Karpas-422 (cell line): Measurements from ENCODE around the gene NUDT16L1. TPM values are rescaled to one million over a fixed set of nuclear protein-coding genes. Genes with fewer than 3 reads are reported as not detected.
A peak's percentile ranks its signal among the peaks of the same experiment; 100 is the strongest.

Experiments
- DNase-seq: peaks from one replicate; pipeline ENCODE4 v3.0.0-alpha.2; 2015
- H2AFZ ChIP-seq: fragments of 200-600 bp; sonication (generic); 2 replicates; pipeline ENCODE4 v1.6.1; 2014; ENCODE audit warnings: antibody characterized with exemption, low read length, mixed read lengths
- H3K27ac ChIP-seq: fragments of 200-600 bp; sonication (generic); 2 replicates; pipeline ENCODE4 v1.5.1; 2014; ENCODE audit warnings: mild to moderate bottlenecking, low read length, moderate library complexity
- H3K27me3 ChIP-seq: fragments of 200-600 bp; sonication (generic); 2 replicates; pipeline ENCODE4 v1.6.1; 2014; ENCODE audit warnings: low read length, mixed read lengths
- H3K36me3 ChIP-seq: fragments of 200-600 bp; sonication (generic); 2 replicates; pipeline ENCODE4 v1.6.1; 2014; ENCODE audit warnings: low read length, mixed read lengths; ENCODE audit not compliant: insufficient read depth
- H3K4me1 ChIP-seq: fragments of 200-600 bp; sonication (generic); 2 replicates; pipeline ENCODE4 v1.6.1; 2014; ENCODE audit warnings: mild to moderate bottlenecking, low read length, mixed read lengths
- H3K4me2 ChIP-seq: fragments of 200-600 bp; sonication (generic); 2 replicates; pipeline ENCODE4 v1.6.1; 2014; ENCODE audit warnings: low read length, low read depth, mild to moderate bottlenecking; ENCODE audit not compliant: poor library complexity, severe bottlenecking
- H3K4me3 ChIP-seq: fragments of 200-600 bp; sonication (generic); 2 replicates; pipeline ENCODE4 v1.5.1; 2014; ENCODE audit warnings: mild to moderate bottlenecking, antibody characterized with exemption, low read length, mixed read lengths
- H3K79me2 ChIP-seq: fragments of 200-600 bp; sonication (generic); 2 replicates; pipeline ENCODE4 v1.6.1; 2014; ENCODE audit warnings: mild to moderate bottlenecking, low read length, mixed read lengths
- H3K9ac ChIP-seq: fragments of 200-600 bp; sonication (generic); 2 replicates; pipeline ENCODE4 v1.6.0; 2014; ENCODE audit warnings: low read length
- H3K9me2 ChIP-seq: fragments of 200-600 bp; sonication (generic), shearing (Covaris generic); replicated peaks from 2 replicates; pipeline ENCODE4 v1.6.0; 2014; ENCODE audit warnings: mild to moderate bottlenecking, low read length, moderate library complexity; ENCODE audit not compliant: insufficient read depth
- H3K9me3 ChIP-seq: fragments of 300-700, 200-600 bp; sonication (generic); 2 replicates; pipeline ENCODE4 v1.6.1; 2014; ENCODE audit warnings: low read length, mixed read lengths
- H4K20me1 ChIP-seq: fragments of 200-600 bp; sonication (generic); 2 replicates; pipeline ENCODE4 v1.6.1; 2014; ENCODE audit warnings: mild to moderate bottlenecking, antibody characterized with exemption, low read length, low read depth; ENCODE audit not compliant: insufficient read depth
- total RNA-seq: library from RNA; depleted of rRNA; stranded (reverse); fragments of >200 nt; shearing (Covaris generic); gene quantifications from 2 replicates; pipeline ENCODE4 v1.2.3, GENCODE V29; 2014; ENCODE audit warnings: low replicate concordance

NUDT16L1 gene
- total RNA-seq, 1 experiment from 2014 or later = 24.0 TPM

DNA sequence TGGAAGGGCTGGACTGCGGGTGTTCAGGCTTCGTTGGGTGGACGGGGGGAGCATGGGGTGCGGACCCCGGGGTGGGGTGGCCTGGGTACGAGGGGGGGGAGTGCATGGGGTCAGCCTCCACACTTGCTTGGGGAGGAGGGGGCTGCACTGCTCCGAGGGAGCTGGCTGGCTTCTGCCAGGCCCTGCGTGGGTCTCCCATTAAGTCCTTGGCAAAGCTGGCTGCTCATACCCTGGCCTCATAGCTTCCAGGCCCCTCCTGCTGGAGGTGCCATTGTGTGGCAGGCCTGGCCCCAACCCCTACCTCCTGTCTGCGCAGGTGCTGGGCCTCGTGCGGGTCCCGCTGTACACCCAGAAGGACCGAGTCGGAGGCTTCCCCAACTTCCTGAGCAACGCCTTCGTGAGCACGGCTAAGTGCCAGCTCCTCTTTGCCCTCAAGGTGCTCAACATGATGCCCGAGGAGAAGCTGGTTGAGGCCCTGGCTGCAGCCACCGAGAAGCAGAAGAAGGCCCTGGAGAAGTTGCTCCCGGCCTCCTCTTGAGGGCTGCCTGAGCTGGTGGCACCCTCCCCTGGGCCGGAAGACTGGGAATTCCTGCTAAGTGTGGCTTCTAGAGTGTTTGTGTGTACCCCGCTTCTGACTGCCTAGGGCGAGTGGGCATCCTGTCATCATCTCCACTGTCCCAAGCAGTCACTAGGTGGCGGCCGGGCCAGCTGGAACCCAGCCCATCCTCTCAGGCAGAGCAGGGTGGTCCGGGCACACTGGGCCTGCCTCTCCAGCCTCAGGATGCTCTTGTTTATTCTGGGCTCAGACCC, 1.5 kb downstream of the NUDT16L1 start:
- Histone ChIP-seq H3K4me1 (peaks cover 33% of the 10 kb centered on the region), H2AFZ (no peak overlapping the region), H3K36me3 (no peaks in the 10 kb centered on the region; the same call in none of the 2 replicates), H3K4me3 (peak overlapping the region; percentile 100), H3K9me2 (no peaks in the 10 kb centered on the region), H3K79me2 (peaks cover 19% of the 10 kb centered on the region), H4K20me1 (peaks cover 9% of the 10 kb centered on the region), H3K27ac (peak overlapping the region; percentile 70; the same call in 1 of the 2 replicates), H3K4me2 (peak overlapping the region; percentile 88), H3K27me3 (no peaks in the 10 kb centered on the region), H3K9me3 (no peaks in the 10 kb centered on the region), H3K9ac (peak overlapping the region; percentile 99)
- no peak for DNase-seq

DNA sequence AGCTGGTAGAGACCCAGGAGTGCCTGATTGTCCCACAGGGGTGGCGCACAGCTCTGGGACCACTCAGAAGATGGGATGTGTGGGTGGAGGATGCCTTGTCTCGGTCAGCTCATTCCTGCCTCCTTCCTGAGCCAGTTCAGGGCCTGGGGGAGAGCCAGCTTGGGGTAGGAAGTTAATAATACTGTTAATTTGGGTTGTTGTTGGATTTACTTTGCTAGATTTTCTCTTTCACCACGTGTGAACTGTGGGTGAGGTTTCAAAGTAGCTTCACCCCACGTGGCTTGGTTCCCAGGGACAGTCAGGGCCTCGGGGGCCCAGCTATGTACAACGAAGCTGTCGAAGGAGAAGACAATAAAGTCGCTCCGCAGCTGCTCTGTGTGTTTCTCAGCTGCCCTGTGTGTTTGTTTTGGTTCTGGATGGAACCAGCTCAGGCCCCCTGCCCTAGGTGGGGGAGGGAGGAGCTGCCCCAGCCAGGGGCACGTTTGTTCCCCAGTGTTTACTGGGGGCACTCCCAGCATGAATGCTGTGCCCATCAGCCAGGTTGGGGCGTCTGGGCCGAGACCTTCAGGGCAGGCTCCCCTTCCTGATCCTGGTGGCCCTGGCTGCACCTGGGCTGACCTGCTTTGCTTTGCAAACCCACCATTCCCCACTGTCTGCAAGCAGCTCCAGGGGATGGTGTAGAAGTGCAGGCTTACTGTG, 2.3 kb downstream of the NUDT16L1 start:
- Histone ChIP-seq H4K20me1 (peaks cover 9% of the 10 kb centered on the region), H3K4me1 (peaks cover 33% of the 10 kb centered on the region), H3K27me3 (no peaks in the 10 kb centered on the region), H3K4me2 (peak overlapping the region; percentile 88), H3K9me3 (no peaks in the 10 kb centered on the region), H3K79me2 (peaks cover 19% of the 10 kb centered on the region), H3K9ac (peak overlapping the region; percentile 99), H3K4me3 (peak overlapping the region; percentile 100; the same call in 1 of the 2 replicates), H3K36me3 (no peaks in the 10 kb centered on the region; the same call in none of the 2 replicates), H3K27ac (peak overlapping the region; percentile 62), H3K9me2 (no peaks in the 10 kb centered on the region), H2AFZ (no peak overlapping the region)
- no peak for DNase-seq

DNA sequence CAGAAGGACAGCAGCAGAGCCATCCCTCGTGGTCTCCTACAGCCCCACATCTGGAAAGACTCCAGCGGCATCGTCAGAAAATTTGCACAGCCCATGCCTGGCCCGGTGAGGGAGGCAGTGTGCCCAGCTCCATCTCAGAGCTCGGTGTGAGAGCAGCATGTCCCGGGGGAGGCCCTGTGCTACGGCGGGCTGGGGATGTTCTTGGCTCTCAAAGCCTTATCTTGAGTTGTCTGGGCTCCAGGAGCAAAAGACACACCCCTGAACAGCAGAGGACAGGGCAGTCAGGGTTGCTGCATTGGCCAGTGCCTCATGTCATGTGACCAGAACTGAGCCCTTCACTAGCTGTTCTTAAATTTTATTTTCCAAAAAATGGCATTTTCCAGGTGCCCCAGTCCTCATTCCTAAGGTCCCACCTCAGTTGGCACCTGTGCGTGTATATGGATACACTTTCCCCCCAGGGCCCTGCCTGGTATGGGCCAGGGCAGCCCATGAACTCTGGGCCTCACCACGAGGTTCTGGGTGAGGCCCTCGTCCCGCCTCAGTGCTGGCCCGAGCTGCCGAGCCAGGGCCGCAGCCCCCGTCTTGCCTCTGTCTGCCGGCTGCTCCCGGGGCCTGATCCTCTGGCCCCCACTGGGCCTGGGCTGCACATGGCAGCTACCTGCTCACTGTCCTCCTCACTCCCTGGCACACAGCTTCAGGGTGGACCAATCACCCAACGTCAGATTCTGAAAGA, 3.0 kb downstream of the NUDT16L1 start:
- no peaks in the 10 kb centered on the region; the same call in none of the 2 replicates for H3K36me3 ChIP-seq
- H2AFZ ChIP-seq = no peak overlapping the region
- peak overlapping the region; percentile 88 for H3K4me2 ChIP-seq
- no peaks in the 10 kb centered on the region for H3K9me2 ChIP-seq
- H3K9ac ChIP-seq = peak overlapping the region; percentile 99
- H3K9me3 ChIP-seq = no peaks in the 10 kb centered on the region
- peaks cover 33% of the 10 kb centered on the region for H3K4me1 ChIP-seq
- peaks cover 9% of the 10 kb centered on the region for H4K20me1 ChIP-seq
- peak overlapping the region; percentile 2; the same call in 1 of the 2 replicates for H3K4me3 ChIP-seq
- DNase-seq = peak; percentile 57
- H3K27ac ChIP-seq = peak overlapping the region; percentile 62
- H3K79me2 ChIP-seq = peaks cover 19% of the 10 kb centered on the region
- H3K27me3 ChIP-seq = no peaks in the 10 kb centered on the region

DNA sequence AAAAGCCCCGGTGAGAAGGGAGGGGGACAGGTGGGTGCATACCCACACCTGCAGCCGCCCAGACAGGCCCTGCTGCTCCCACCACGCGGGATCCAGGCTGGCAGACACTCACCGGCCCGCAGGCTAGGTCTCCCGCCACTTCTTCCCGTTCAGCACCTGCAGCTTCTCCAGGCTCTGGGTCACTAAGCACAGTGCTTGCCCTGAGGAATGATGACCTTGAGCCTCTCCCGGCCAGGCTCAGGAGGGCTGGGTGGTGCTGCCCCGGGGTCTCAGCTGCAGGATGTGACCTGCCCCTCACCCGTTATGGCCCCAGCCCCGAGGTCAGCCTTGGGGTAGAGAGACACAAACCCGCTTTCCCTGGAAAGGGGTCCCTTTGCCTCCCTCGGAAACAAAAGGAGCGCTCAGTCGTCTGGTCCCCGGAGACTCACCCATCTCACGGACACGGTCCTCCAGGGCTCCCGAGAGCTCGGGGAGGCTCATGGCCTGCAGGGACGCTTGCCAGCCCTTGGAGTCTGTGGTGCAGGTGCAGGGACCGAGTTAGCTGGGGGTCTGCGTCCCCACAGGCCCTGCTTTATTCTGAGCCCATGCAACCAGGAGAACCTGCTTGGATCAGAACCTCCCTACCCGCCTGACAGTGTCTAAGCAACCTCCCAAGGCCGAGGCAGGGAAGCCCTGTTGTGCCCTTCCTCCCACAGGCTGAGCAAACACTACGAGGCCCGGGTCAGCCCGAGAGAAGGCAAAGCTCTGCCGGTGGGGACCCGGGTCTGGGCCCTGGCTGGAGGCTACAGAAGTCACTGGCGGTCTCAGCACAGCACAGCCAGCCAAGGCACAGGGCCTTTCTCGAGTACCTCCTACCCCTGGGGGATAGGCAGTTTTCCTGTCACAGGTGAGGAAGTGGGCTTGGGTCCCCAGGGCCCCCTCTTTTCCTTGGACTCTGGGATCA, 3.8 kb downstream of the NUDT16L1 start:
- H3K9me2 ChIP-seq = no peaks in the 10 kb centered on the region
- H3K4me1 ChIP-seq = peaks cover 33% of the 10 kb centered on the region
- H2AFZ ChIP-seq = no peak overlapping the region
- no peaks in the 10 kb centered on the region for H3K27me3 ChIP-seq
- peak overlapping the region; percentile 62; the same call in 1 of the 2 replicates for H3K27ac ChIP-seq
- H4K20me1 ChIP-seq = peaks cover 9% of the 10 kb centered on the region
- no peak for DNase-seq
- H3K9me3 ChIP-seq = no peaks in the 10 kb centered on the region
- H3K4me2 ChIP-seq = no peak overlapping the region
- peaks cover under 1% of the 10 kb centered on the region for H3K36me3 ChIP-seq
- no peak overlapping the region for H3K4me3 ChIP-seq
- 0 out of 2 replicates have a peak overlapping the region, but pooled peaks have one; percentile 99 for H3K9ac ChIP-seq
- peaks cover 19% of the 10 kb centered on the region for H3K79me2 ChIP-seq

DNA sequence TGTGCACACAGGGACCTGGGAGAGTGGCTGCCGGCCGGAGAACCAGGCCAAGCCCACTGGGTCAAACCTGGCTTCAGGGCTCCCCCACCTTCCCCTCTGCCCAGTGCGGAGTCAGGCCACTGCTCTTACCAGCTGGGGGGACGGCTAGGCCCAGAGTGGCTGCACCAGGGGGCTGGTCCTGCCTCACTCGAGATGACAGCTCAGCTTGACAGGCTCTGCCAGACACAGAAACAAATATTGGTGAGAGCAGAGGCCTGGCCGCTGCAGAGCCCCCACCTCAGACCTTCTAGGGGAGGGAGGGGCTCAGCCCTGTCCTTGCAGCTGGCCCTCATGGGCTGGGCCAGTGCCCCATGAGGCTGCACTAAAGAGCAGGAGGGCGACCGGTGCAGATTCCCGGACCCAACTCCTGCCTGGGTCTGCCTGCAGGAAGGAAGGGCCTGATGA, 4.5 kb downstream of the NUDT16L1 start:
- Histone ChIP-seq H3K4me1 (peaks cover 28% of the 10 kb centered on the region), H3K36me3 (peaks cover 2% of the 10 kb centered on the region), H2AFZ (no peak overlapping the region), H3K9me2 (no peaks in the 10 kb centered on the region), H3K4me2 (no peak overlapping the region), H3K9ac (no peak overlapping the region), H3K27me3 (no peaks in the 10 kb centered on the region), H4K20me1 (peaks cover 9% of the 10 kb centered on the region), H3K9me3 (no peaks in the 10 kb centered on the region), H3K27ac (no peak overlapping the region), H3K4me3 (no peak overlapping the region), H3K79me2 (peaks cover 19% of the 10 kb centered on the region)
- DNase-seq = no peak

DNA sequence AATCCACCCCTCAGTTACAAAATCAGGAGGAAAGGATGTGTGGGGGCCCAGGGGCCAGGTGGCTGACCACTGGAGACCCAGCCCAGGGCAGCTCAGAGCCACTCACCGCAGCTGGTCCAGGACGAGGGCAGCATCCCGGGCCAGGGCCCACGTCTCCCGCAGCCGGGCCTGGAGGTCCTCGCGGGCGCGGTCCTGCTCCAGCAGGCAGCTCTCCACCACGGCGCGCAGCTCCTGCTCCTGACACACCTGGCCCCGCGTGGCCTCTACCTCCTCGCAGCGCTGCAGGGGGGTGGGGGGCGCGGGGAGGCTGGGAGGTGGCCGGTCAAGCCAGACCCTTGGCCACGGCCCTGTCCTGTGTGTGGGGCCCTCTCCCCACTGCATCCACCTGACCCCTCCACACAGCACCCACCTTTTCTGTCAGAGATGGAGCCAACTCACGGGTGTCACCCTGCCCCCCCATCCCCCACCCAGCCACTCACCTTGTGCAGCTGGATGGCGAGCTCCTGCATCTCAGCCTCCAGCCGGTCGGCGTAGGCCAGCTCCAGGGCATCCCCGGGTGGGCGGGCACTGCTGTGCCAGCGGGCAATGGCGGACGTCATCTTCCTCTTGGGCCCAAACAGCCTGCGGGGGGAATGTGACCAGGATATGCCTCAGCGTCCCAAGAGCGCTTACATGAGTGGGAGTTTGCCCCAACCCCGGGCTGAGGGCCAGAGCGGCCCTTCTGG, 5.1 kb downstream of the NUDT16L1 start:
- Histone ChIP-seq H3K9ac (no peak overlapping the region), H4K20me1 (peaks cover 9% of the 10 kb centered on the region), H3K36me3 (peaks cover 2% of the 10 kb centered on the region), H3K9me3 (no peaks in the 10 kb centered on the region), H3K4me1 (peaks cover 24% of the 10 kb centered on the region), H3K4me2 (no peak overlapping the region), H3K27ac (no peak overlapping the region), H2AFZ (no peak overlapping the region), H3K4me3 (no peak overlapping the region), H3K79me2 (peaks cover 19% of the 10 kb centered on the region), H3K27me3 (no peaks in the 10 kb centered on the region), H3K9me2 (no peaks in the 10 kb centered on the region)
- DNase-seq = no peak

DNA sequence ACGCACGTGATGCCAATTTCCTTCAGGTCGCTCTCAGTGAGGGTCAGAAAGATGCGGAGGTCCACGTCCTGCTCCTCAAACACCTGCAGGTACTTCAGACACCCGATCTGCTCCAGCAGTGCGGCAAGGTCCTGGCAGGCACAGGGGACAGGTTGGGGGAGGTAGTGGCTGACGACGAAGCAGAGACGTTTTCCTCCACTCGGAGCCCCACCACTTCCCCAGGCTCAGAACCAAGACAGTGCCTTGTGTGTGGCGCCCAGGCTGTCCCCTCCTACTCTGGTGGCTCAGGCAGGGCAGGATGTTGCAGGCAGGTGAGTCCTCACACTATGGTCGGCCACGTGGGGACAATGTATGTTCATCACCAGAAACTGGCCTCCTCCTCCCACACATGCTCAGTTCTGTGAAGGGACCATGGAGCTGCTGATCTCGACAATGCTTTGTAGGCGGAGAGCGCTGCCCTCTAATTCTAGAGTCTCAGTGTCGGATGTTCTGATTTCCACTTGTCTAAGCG, 5.7 kb downstream of the NUDT16L1 start:
- Histone ChIP-seq H3K79me2 (peaks cover 14% of the 10 kb centered on the region), H3K36me3 (peaks cover 2% of the 10 kb centered on the region), H3K27ac (no peak overlapping the region), H3K9me3 (no peaks in the 10 kb centered on the region), H3K9ac (no peak overlapping the region), H3K27me3 (no peaks in the 10 kb centered on the region), H3K9me2 (no peaks in the 10 kb centered on the region), H3K4me1 (peaks cover 24% of the 10 kb centered on the region), H3K4me3 (no peak overlapping the region), H4K20me1 (peaks cover 9% of the 10 kb centered on the region), H2AFZ (no peak overlapping the region), H3K4me2 (no peak overlapping the region)
- no peak for DNase-seq
